ELR (cell line): ENCODE data around the gene RNLS.

Experiments
- DNase-seq: peaks from one replicate; pipeline ENCODE4 v3.0.0-alpha.2; 2015; ENCODE audit warnings: low read depth

Gene RNLS

DNA sequence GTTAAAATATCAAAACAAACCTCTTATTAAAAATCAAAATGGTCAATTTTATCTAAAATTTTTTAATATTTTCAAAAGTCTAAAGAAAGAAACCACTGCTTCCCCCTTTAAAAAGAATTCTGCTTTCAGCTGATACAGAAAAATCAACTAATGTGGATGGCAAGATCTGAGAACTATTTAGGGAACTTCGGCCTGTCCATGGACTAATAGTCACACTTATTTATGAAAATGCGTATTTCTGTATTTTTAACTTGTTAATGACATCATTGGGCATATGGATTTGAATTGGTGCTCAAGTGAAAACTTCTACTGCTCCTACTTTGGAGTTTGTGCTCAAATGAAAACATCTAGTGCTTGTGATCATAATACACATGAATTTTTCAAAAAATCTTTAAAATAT, 31.9 kb downstream of the RNLS start:
- DNase-seq, result no peak

GRCh38 chr10:88546497-88546896, 36.6 kb downstream of the RNLS start:
- DNase-seq, result no peak

- no peak for DNase-seq
These were observed 37.8 kb downstream of the RNLS start for GRCh38 chr10:88545359-88545758.

- no peak for DNase-seq
These were observed 38.8 kb downstream of the RNLS start for GRCh38 chr10:88544140-88544870.

DNA sequence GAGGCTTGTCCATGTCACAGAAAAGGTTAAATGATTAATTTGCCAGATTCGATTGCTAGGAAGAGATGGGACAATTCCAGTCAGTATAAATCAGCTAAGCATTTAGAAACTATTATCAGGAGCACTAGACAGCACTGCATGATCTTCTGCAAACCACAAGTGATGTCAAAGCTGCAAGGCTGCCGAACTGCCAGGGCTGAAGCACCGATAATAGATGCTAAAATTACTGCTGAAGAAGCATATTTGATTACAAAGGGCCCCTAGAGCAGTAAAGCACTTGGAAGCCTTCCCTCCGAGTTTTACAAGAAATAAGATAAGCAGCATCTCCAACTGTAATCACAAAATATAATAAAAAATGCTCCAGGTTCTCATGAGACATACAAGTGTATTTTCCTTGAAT, 40.6 kb downstream of the RNLS start:
- no peak for DNase-seq

GRCh38 chr10:88541116-88541626, 41.9 kb downstream of the RNLS start:
- no peak for DNase-seq

DNA sequence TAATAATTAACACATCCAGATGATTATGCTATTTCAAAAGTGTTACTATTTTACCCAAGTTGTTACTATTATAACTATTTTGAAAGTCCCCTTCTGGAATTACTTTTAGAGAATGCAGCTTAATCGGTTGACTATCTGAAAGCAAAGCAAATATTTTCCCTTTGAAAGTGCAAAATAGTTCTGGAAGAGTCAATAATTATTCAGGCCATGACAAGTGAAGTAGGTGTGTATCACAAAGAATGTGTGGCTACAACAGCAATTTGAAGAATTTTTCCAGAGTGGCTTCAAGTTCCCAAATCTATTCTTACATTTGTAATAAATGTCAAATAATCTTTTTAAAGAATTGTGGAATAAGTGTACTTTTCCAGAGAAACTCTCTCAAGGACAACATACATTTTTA, 42.8 kb downstream of the RNLS start:
- DNase-seq, result no peak

GRCh38 chr10:88538048-88538447, 45.1 kb downstream of the RNLS start:
- DNase-seq, result no peak

DNA sequence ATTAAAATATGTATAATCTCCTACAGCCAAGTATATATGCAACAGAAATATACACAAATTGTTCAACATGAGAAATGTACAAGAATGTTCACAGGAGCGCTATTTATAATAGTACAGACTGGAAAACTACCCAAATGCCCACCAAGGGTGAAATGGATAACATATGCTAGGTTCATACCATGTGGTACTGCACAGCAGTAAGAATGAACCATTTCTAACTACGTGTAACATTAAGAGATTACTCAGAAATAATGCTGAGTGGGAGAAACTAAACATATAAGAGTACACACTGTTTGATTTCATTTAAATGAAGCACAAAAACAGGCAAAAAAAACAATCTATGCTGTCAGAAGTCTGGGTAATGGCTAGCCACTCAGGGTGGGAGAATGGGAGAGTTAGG, 45.8 kb downstream of the RNLS start:
- DNase-seq, result no peak

DNA sequence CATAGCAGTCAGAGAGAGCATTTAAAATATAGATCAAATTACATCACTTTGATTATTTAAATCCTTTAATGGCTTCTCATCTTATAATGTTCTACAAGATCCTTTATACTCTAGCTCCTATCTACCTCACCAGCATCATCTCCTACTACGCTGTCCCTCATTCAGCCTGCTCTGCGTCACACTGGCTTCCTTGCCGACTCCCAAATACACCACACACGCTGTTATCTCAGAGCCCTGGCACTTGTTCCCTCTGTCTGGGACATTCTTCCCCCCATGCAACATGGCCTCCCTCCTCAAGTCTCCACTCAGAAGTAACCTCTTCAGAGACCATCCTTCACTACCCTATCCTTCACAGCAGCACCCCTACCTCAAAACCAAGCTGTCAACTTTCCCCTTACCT, 46.7 kb downstream of the RNLS start:
- DNase-seq, result no peak

GRCh38 chr10:88534072-88534665, 48.9 kb downstream of the RNLS start:
- DNase-seq, result no peak

DNA sequence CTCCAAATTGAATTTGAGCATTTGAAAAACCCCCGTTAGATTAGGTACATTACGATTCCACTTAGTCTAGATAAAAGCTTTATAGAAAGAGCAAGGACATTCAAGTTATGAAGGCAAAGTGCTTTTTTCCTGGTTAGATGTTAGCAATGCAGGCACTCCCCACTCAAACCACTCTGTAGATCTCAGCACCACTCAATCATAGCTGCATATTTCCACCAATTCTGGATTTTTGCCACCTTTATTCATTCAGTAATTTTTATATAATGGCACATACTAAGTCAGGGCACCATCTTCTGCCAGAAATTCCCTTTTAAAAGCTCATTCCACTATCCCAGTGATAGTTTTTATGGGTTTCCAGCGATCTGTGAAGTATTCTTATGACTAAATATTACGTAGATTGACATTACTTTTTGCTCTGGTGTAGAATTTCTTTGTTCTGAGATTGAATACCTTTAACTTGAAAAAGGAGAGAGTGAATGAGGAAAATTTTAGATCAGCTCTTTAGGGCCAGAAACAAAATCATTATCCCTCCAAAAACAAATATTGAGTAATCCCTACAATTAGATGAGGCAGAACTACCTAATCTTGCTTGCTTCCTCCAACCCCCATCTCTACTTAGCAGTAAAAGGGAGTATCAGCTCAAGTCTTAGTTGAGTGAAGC, 51.6 kb downstream of the RNLS start:
- no peak for DNase-seq

GRCh38 chr10:88530629-88531391, 52.3 kb downstream of the RNLS start:
- DNase-seq, result no peak

DNA sequence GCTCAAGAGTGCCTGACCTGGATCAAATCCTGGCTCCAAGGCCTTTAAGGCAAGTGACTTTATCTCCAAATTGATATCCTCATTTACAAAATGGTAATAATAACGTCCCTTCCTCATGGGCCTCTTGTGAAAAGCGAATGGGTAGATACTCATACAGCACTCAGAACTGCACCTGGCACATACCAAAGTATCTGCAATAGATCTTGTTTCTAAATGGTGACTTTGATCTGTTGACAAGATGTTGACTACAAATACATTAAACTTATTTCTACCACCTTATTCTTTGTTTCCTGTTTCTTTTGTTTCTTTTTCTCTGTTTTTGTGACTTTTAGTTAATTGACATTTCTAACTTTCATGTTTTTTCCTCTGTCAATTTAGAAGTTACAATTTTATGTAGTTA, 53.0 kb downstream of the RNLS start:
- no peak for DNase-seq

- DNase-seq, result no peak
These were observed 54.1 kb downstream of the RNLS start for GRCh38 chr10:88528806-88529570.

DNA sequence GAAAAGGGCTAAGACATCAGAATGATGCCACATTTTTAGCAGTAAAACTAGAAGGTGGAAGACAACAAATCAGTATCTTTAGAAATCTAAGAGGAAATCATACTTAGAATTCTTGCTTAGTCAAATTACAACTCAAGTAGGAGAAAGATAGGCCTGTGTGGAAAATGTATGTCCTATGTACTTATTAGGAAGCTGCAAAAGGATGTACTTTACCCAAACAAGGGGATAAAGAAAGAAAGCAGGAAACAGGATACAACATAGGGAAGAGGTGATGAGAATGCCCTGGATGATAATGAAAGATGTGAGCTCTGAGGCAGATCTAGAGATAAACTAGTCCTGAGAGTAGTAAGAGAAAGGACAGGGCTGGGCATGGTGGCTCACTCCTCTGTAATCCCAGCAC, 54.9 kb downstream of the RNLS start:
- no peak for DNase-seq

- DNase-seq, result no peak
These were observed 55.9 kb downstream of the RNLS start for GRCh38 chr10:88527245-88527644.

DNA sequence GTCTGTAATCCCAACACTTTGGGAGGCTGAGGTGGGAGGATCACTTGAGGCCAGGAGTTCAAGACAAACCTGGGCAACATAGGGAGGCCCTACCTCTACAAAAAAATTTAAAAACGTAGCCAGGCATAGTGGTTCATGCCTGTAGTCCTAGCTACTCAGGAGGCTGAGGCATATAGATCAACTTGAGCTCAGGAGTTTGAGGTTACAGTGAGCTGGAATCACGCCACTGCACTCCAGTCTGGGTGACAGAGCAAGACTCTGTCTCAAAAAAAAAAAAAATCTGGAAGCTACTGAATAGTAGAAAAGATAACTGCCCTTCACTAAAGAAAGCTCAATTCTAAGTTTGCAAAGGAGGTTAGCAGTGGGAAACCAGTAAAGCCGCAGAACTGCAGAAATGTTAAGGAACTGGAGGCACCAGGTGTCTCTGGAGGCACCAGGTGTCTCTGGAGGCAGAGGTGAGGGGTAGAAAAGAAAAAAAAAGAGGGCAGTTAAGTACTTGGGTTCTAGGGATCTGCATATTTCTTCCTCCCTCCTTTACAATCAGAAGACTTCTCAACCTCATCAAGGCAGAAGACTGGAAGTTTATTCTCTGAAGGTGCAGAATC, 56.5 kb downstream of the RNLS start:
- no peak for DNase-seq

DNA sequence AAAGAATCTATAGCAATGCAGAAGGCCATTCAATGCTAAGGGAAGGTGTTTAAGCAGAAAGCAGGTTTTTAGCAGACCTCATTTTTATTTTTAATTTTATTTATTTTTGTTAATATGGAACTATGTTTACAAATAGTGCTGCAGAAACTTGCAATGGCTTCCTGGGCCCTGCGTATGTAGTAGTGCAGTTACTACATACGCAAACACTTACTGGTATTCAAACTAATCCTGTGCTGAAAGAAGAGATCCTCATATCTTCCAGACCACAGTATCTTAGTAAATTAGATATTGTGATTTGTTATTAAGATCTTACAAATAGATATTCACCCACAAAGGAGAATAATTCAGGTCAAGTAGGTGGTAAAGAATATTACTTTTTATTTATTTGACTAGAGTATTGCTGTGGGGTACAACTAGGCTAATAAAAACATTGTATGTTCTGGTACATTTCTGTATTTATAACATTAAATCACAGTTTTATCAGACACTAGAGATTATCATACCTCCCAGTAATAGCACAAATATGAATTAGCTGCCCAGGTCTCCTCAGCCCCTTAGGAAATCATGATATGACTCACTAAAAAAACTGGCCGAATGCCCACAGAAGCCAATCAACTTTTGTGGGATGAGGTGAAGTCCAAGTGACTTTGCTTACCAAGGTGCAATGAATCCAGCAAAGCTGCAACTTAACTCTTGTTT, 57.6 kb downstream of the RNLS start:
- peak; percentile 74 for DNase-seq

GRCh38 chr10:88523739-88524400, 59.2 kb downstream of the RNLS start:
- no peak for DNase-seq
